Lower leg skin (tissue), 4 donors: Measurements from ENCODE around the gene MME. TPM values are rescaled to one million over a fixed set of nuclear protein-coding genes. Genes with fewer than 3 reads are reported as not detected.
"Not testable (repeated sequence)": the region's sequence is repeated elsewhere in the genome, so short reads cannot be mapped to it uniquely, and the experiment has no call there.

Experiments used
- DNase-seq, 2 donors: peaks; one replicate each; pipeline ENCODE4 v3.0.0-alpha.2; 2019; ENCODE audit warnings: low spot score in 2 of 2
- H3K4me3 ChIP-seq: fragments of 200-600 bp; sonication (generic); 2 replicates; pipeline ENCODE4 v1.5.1; 2017; ENCODE audit warnings: mild to moderate bottlenecking, low read depth; ENCODE audit not compliant: poor library complexity, severe bottlenecking
- CTCF ChIP-seq, 3 donors: fragments of 450-650 bp; IDR thresholded peaks; one replicate each; pipeline ENCODE4 v1.5.1; 2016; ENCODE audit warnings: antibody characterized with exemption in 3 of 3, mild to moderate bottlenecking in 3 of 3, moderate library complexity in 2 of 3
- POLR2A ChIP-seq, 2 donors: fragments of 450-650 bp; IDR thresholded peaks; one replicate each; pipeline ENCODE4 v1.6.1; 2016 to 2017; ENCODE audit warnings: antibody characterized with exemption in 2 of 2, mild to moderate bottlenecking in 1 of 2, moderate library complexity in 1 of 2
- WGBS, 2 donors: methylation state at CpG; one replicate each; pipeline ENCODE4 v1.1.5; 2018; 5-methylcytosine and 5-hydroxymethylcytosine counted together
- intact Hi-C: fragments of 100-400 bp; cut with DNase I; formaldehyde crosslinking; loops from one replicate; pipeline ENCODE4 v1.15.0; 2023; ENCODE audit warnings: low total_unique reads
- total RNA-seq, 4 donors: library from RNA; depleted of rRNA; stranded (reverse); fragments of >200 nt; gene quantifications; one replicate each; pipeline ENCODE4 v1.1.0, GENCODE V29; 2016

MME gene
- total RNA-seq, 4 donors from 2014 or later, result 3.8 to 11.0 (median 9.6) TPM

GRCh38 chr3:155210736-155211135, 130.6 kb downstream of the MME start:
- 45% methylated on average over 2 of the region's 2 CpGs for WGBS, 2 donors

GRCh38 chr3:155211266-155211665, 131.1 kb downstream of the MME start:
- TF ChIP-seq CTCF (IDR thresholded peaks at IDR 0.05), result no peak
- TF ChIP-seq POLR2A (IDR thresholded peaks at IDR 0.05), result no peak
- intact Hi-C loops, result no loop called here
- no peak for DNase-seq
- H3K4me3 ChIP-seq, result no peak overlapping the region
- WGBS, 2 donors, result 19 to 26% methylated on average over 2 of the region's 2 CpGs

More at GRCh38 chr3:155210736-155211135, 130.6 kb downstream of the MME start:
- no peak overlapping the region for H3K4me3 ChIP-seq
- TF ChIP-seq POLR2A (IDR thresholded peaks at IDR 0.05) (no peak), CTCF (IDR thresholded peaks at IDR 0.05) (no peak)
- DNase-seq, result no peak
- intact Hi-C loops, result no loop called here

- intact Hi-C loops, result no loop called here
- no peak overlapping the region for H3K4me3 ChIP-seq
- no peak for TF ChIP-seq CTCF (IDR thresholded peaks at IDR 0.05)
- TF ChIP-seq POLR2A (IDR thresholded peaks at IDR 0.05), result no peak
- DNase-seq, result no peak
These were observed 131.8 kb downstream of the MME start for GRCh38 chr3:155211940-155212339.

GRCh38 chr3:155216007-155216406, 135.9 kb downstream of the MME start:
- H3K4me3 ChIP-seq, DNase-seq, intact Hi-C loops: not testable (repeated sequence)
- 88 to 91% methylated on average over 3 of the region's 3 CpGs for WGBS, 2 donors

- DNase-seq, result no peak
- intact Hi-C loops, result no loop called here
- WGBS, 2 donors, result 45 to 49% methylated on average over 5 of the region's 5 CpGs
- TF ChIP-seq CTCF (IDR thresholded peaks at IDR 0.05) (no peak), POLR2A (IDR thresholded peaks at IDR 0.05) (no peak)
- no peak overlapping the region for H3K4me3 ChIP-seq
These were observed 137.5 kb downstream of the MME start for GRCh38 chr3:155217591-155217990.

GRCh38 chr3:155218462-155218861, 138.3 kb downstream of the MME start:
- no peak overlapping the region for H3K4me3 ChIP-seq
- intact Hi-C loops, result no loop called here
- WGBS, 2 donors, result 76 to 77% methylated on average over 7 of the region's 7 CpGs
- TF ChIP-seq CTCF (IDR thresholded peaks at IDR 0.05), result no peak
- TF ChIP-seq POLR2A (IDR thresholded peaks at IDR 0.05), result no peak
- DNase-seq, result no peak
